ENCODE results near the gene MOB3C.

- TF ChIP-seq EZH2 (IDR thresholded peaks at IDR 0.05; ENCODE audit: borderline replicate concordance, insufficient read depth, low read length, poor library complexity, severe bottlenecking): no peak
- TF ChIP-seq CTCF (IDR thresholded peaks at IDR 0.05; ENCODE audit: poor library complexity, severe bottlenecking): no peak
- TF ChIP-seq SMC3 (conservative IDR thresholded peaks at IDR 0.05; ENCODE audit: poor library complexity): no peak
- no peak for TF ChIP-seq RAD21 (conservative IDR thresholded peaks at IDR 0.05)
- TF ChIP-seq REST (IDR thresholded peaks at IDR 0.05; ENCODE audit: borderline replicate concordance): no peak
- TF ChIP-seq POLR2AphosphoS5 (IDR thresholded peaks at IDR 0.05): no peak
Measured at GRCh38 chr1:46606255-46606965, 10.2 kb downstream of the MOB3C start.

Measured in neural cell (in vitro differentiated cells).